ENCODE data around the gene GNB4. TPM values are rescaled to one million over a fixed set of nuclear protein-coding genes. Genes with fewer than 3 reads are reported as not detected.

Gene GNB4
- total and polyA plus RNA-seq, 12 donors: 6.6 to 48.2 (median 12.8) TPM

DNA sequence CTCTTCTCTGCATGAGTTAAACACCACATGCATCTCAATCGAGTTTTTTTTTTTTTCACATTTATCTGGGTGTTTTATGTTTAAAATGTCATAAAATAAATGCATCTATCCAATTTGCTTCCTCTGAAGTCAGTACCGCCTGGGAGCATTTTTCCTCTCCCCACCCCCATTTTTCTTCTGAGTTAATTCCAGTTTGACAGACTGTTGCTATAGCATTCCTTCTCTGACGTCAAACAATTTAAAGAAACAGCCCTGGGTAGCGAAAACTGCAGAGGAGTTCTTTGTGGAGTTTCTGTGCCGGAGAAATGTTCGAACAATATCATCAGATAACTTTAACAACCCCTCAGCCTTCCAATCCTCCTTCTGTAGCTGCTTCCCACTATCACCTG is 900 bp upstream of the GNB4 start:
- peaks cover 0 to 47% (median 39%) of the 10 kb centered on the region in 9 donors for H3K4me1 ChIP-seq
- peak in 1 of 8 donors; percentile 37 for ATAC-seq
- intact Hi-C loops (cut with DNase I): loop anchor here in 2 of 10 donors (5.0 to 10.0 kb wide), 2 partner anchors 63 to 110 kb away; partner anchors contain the start of gene ACTL6A (in 2 of the 2)
- H3K4me3 ChIP-seq: peak overlapping the region in 7 of 10 donors; percentile 65 to 89 (median 83)
- 45 to 54% methylated on average over 6 of the region's 6 CpGs for WGBS, 2 donors
- H3K27me3 ChIP-seq: no peaks in the 10 kb centered on the region
- no peaks in the 10 kb centered on the region for H3K9me3 ChIP-seq
- no peak for TF ChIP-seq CTCF (IDR thresholded peaks at IDR 0.05)
- H3K36me3 ChIP-seq: peaks cover 0 to 6% (median 0%) of the 10 kb centered on the region in 9 donors
- peak overlapping the region; percentile 92 to 97 (median 95) for H3K27ac ChIP-seq
- DNase-seq: peak in 1 of 2 donors; percentile 15

- Histone ChIP-seq H3K27me3 (no peaks in the 10 kb centered on the region), H3K36me3 (peaks cover 0 to 6% (median 0%) of the 10 kb centered on the region in 9 donors), H3K9me3 (no peaks in the 10 kb centered on the region), H3K4me3 (peak overlapping the region; percentile 65 to 89 (median 80)), H3K27ac (peak overlapping the region; percentile 92 to 97 (median 95)), H3K4me1 (peaks cover 0 to 59% (median 48%) of the 10 kb centered on the region in 9 donors)
- WGBS, 2 donors: 0% methylated on average over 28 to 43 of the region's 43 CpGs
- ATAC-seq (peak; percentile 58 to 90 (median 71)), DNase-seq (peak in 1 of 2 donors; percentile 39)
- no peak for TF ChIP-seq CTCF (IDR thresholded peaks at IDR 0.05)
- intact Hi-C loops (cut with DNase I): loop anchor here in 5 of 10 donors (1.0 to 10.0 kb wide), 5 partner anchors 64 to 112 kb away; partner anchors contain the start of gene ACTL6A (in 3 of the 5)
Observed at GRCh38 chr3:179450901-179451264, 387 bp downstream of the GNB4 start.

GRCh38 chr3:179450261-179450701 is 989 bp downstream of the GNB4 start:
- Histone ChIP-seq H3K4me3 (peak overlapping the region; percentile 65 to 89 (median 80)), H3K27ac (peak overlapping the region; percentile 92 to 97 (median 95)), H3K4me1 (peaks cover 0 to 61% (median 48%) of the 10 kb centered on the region in 9 donors), H3K9me3 (no peaks in the 10 kb centered on the region), H3K27me3 (no peaks in the 10 kb centered on the region), H3K36me3 (peaks cover 0 to 6% (median 0%) of the 10 kb centered on the region in 9 donors)
- intact Hi-C loops (cut with DNase I): loop anchor here in 5 of 10 donors (2.0 to 10.0 kb wide), 4 partner anchors 65 to 113 kb away; partner anchors contain the start of gene ACTL6A (in 3 of the 5)
- no peak for DNase-seq
- WGBS, 2 donors: 1 to 3% methylated on average over 12 of the region's 12 CpGs
- TF ChIP-seq CTCF (IDR thresholded peaks at IDR 0.05): no peak
- ATAC-seq: peak in 1 of 8 donors; percentile 24

DNA sequence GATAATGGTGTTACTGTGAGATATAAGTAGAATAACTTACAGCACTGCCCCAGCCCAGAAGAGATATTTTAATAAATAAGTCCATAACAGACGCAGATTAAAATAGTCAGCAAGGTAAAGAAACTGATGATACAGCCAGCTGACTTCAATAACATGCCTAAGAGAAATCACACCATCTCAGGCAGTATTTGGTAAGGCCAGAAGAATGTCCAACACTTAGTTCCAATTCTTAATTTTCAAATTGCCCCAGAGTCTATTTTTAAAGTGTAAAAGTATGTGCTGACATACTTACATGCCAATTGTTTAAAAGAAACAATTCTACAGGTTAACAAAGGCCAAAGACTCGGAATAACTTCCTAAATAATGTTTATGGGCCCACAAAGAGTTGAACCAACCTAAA is 1.6 kb downstream of the GNB4 start:
- Histone ChIP-seq H3K36me3 (peaks cover 0 to 6% (median 0%) of the 10 kb centered on the region in 9 donors), H3K27me3 (no peaks in the 10 kb centered on the region), H3K4me1 (peaks cover 0 to 61% (median 48%) of the 10 kb centered on the region in 9 donors), H3K4me3 (peak overlapping the region; percentile 65 to 89 (median 80)), H3K27ac (peak overlapping the region in 9 of 10 donors; percentile 92 to 97 (median 95)), H3K9me3 (no peaks in the 10 kb centered on the region)
- intact Hi-C loops (cut with DNase I): loop anchor here in 5 of 10 donors (2.0 to 10.0 kb wide), 4 partner anchors 65 to 113 kb away; partner anchors contain the start of gene ACTL6A (in 4 of the 5)
- no peak for TF ChIP-seq CTCF (IDR thresholded peaks at IDR 0.05)
- DNase-seq (no peak), ATAC-seq (no peak)
- 23 to 24% methylated on average over 2 of the region's 2 CpGs for WGBS, 2 donors
